ENCODE measurements around the gene BTNL2. TPM values are rescaled to one million over a fixed set of nuclear protein-coding genes. Genes with fewer than 3 reads are reported as not detected.

BTNL2 gene
- total and polyA plus RNA-seq, 9 of the 15 experiments (the other 6 are each of a cell fraction or from before 2014, with no cell fraction given): not detected

GRCh38 chr6:32439139-32439538 lies 32.2 kb upstream of the BTNL2 start:
- Histone ChIP-seq H2AFZ (ENCODE audit: low read depth, low read length) (no peak overlapping the region), H3K27ac (ENCODE audit: extremely low read depth, low read depth, low read length) (no peak overlapping the region), H3K4me2 (ENCODE audit: insufficient read depth, low read length) (no peak overlapping the region), H3K27me3 (ENCODE audit: control insufficient read depth in 2 of 2, insufficient read depth in 2 of 2, low read length in 2 of 2) (peaks cover 0 to 2% of the 10 kb centered on the region in 2 experiments; a peak in 2 of 5 replicates), H3K9me1 (ENCODE audit: control insufficient read depth, insufficient read depth, low read length) (no peaks in the 10 kb centered on the region), H3K36me3 (ENCODE audit: control insufficient read depth, insufficient read depth, low read length) (no peaks in the 10 kb centered on the region), H3K79me2 (ENCODE audit: control insufficient read depth, insufficient read depth, low read length) (no peaks in the 10 kb centered on the region), H3K9ac (ENCODE audit: insufficient read depth in 1 of 2, low read depth in 2 of 2, low read length in 2 of 2) (no peak overlapping the region), H3K4me1 (replicated peaks in 1 of 2; ENCODE audit: control insufficient read depth in 2 of 2, insufficient read depth in 2 of 2, low read length in 2 of 2) (no peaks in the 10 kb centered on the region), H4K20me1 (replicated peaks; ENCODE audit: control insufficient read depth, insufficient read depth, low read length) (no peaks in the 10 kb centered on the region), H3K4me3 (no peak overlapping the region), H3K9me3 (replicated peaks; ENCODE audit: control insufficient read depth, insufficient read depth, low read depth, low read length) (no peaks in the 10 kb centered on the region)
- FAIRE-seq: no peak
- ChIA-PET POLR2A (no interaction called here), CTCF (ENCODE audit: low intra/inter-chr PET ratio) (no interaction called here)
- TF ChIP-seq CHAMP1 (IDR thresholded peaks at IDR 0.05) (no peak), MBD1 (CRISPR knock-in tag; IDR thresholded peaks at IDR 0.05) (no peak), ZNF277 (CRISPR knock-in tag; IDR thresholded peaks at IDR 0.05; ENCODE audit: borderline replicate concordance) (no peak), ZNF830 (CRISPR knock-in tag; IDR thresholded peaks at IDR 0.05) (no peak), ZNF583 (CRISPR knock-in tag; IDR thresholded peaks at IDR 0.05) (no peak), ELK1 (CRISPR knock-in tag; IDR thresholded peaks at IDR 0.05) (no peak), E2F3 (CRISPR knock-in tag; IDR thresholded peaks at IDR 0.05) (no peak), SP2 (IDR thresholded peaks at IDR 0.05; ENCODE audit: extremely low read depth, low read depth, low read length, poor library complexity, severe bottlenecking) (no peak), ZNF551 (CRISPR knock-in tag; IDR thresholded peaks at IDR 0.05) (no peak), ZNF592 (IDR thresholded peaks at IDR 0.05) (no peak), TEAD4 (IDR thresholded peaks at IDR 0.05; ENCODE audit: low read length) (no peak), TEAD4 (CRISPR knock-in tag; IDR thresholded peaks at IDR 0.05; ENCODE audit: borderline replicate concordance) (no peak)
- ATAC-seq: no peak
- in situ Hi-C loops (cut with MboI): no loop called here
- DNase-seq (ENCODE audit: extremely low read depth in 1 of 4, low spot score in 3 of 4): no peak
- 0% methylated on average over 1 of the region's 1 CpG for WGBS (ENCODE audit: insufficient coverage, low coverage, missing lambda C conversion rate)
- intact Hi-C loops (cut with micrococcal nuclease): no loop called here
- BruUV-seq (replicated peaks): no TSS peak
